H1 (cell line): ENCODE results near the gene CCDC71. TPM values are rescaled to one million over a fixed set of nuclear protein-coding genes. Genes with fewer than 3 reads are reported as not detected.

Experiments
- CTCF ChIA-PET: fragments of 300-600 bp; sonication (Branson Sonifier 250); formaldehyde crosslinking; loops from one replicate; lab custom pipeline; 2021; ENCODE audit not compliant: partially characterized antibody; lab: Charles Lee
- POLR2A ChIA-PET: fragments of 300-600 bp; sonication (Branson Sonifier 250); formaldehyde crosslinking; loops from one replicate; lab custom pipeline; 2021; ENCODE audit warnings: inconsistent platforms; ENCODE audit not compliant: partially characterized antibody; lab: Charles Lee
- DNase-seq, 2 experiments: peaks; one replicate each; pipeline versions ENCODE4 v3.0.0 to v3.0.0-alpha.2; 2010 to 2022; ENCODE audit warnings: low spot score in 2 of 2, low read depth in 1 of 2, mixed read lengths in 1 of 2
- FAIRE-seq: peaks from 2 replicates; lab custom pipeline; 2011; peaks lifted over from hg19 to GRCh38; lab: Jason Lieb, UNC
- H2AFZ ChIP-seq: 2 replicates; pipeline ENCODE4 v1.8.1; 2012; ENCODE audit warnings: low read length, inconsistent platforms
- H2AK5ac ChIP-seq: 2 replicates; pipeline ENCODE4 v1.6.1; 2013; ENCODE audit warnings: low read depth, low read length
- H2BK120ac ChIP-seq: replicated peaks from 2 replicates; pipeline ENCODE3; 2013; ENCODE audit warnings: low read depth, low read length, inconsistent platforms
- H2BK12ac ChIP-seq: 2 replicates; pipeline ENCODE4 v1.6.1; 2013; ENCODE audit warnings: low read depth, low read length
- H2BK15ac ChIP-seq: 2 replicates; pipeline ENCODE4 v1.6.1; 2013; ENCODE audit warnings: low read length
- H2BK20ac ChIP-seq: 2 replicates; pipeline ENCODE4 v1.6.1; 2013; ENCODE audit warnings: low read length
- H2BK5ac ChIP-seq: 2 replicates; pipeline ENCODE4 v1.6.1; 2013; ENCODE audit warnings: low read depth, low read length
- H3K14ac ChIP-seq: 2 replicates; pipeline ENCODE4 v1.6.1; 2013; ENCODE audit warnings: inconsistent platforms; ENCODE audit not compliant: insufficient read length
- H3K18ac ChIP-seq: 2 replicates; pipeline ENCODE4 v1.6.1; 2013; ENCODE audit warnings: low read length; ENCODE audit errors: extremely low read depth
- H3K23ac ChIP-seq: 2 replicates; pipeline ENCODE4 v1.6.1; 2013; ENCODE audit warnings: inconsistent platforms; ENCODE audit not compliant: insufficient read length
- H3K23me2 ChIP-seq: 2 replicates; pipeline ENCODE4 v1.6.1; 2013; ENCODE audit warnings: low read depth, low read length
- H3K27ac ChIP-seq: 2 replicates; pipeline ENCODE4 v1.6.1; 2011; ENCODE audit warnings: low read depth, low read length, inconsistent platforms
- H3K27me3 ChIP-seq, 4 experiments: replicated peaks in 1 of 4; 1 replicate in 1 of 4; 2 replicates in 3 of 4; pipeline versions ENCODE4 v1.6.1 to v1.8.1; 2011 to 2013; ENCODE audit warnings: low read length in 3 of 4, mild to moderate bottlenecking in 3 of 4, inconsistent platforms in 2 of 4, mixed read lengths in 2 of 4, moderate library complexity in 1 of 4; ENCODE audit not compliant: control insufficient read depth in 3 of 4, insufficient read depth in 3 of 4; ENCODE audit errors: extremely low read depth in 1 of 4
- H3K36me3 ChIP-seq, 4 experiments: 2 replicates each; pipeline versions ENCODE4 v1.6.1 to v1.8.1; 2011 to 2013; ENCODE audit warnings: mild to moderate bottlenecking in 4 of 4, low read length in 3 of 4, moderate library complexity in 2 of 4, control low read depth in 1 of 4, inconsistent platforms in 1 of 4; ENCODE audit not compliant: insufficient read depth in 4 of 4, control insufficient read depth in 2 of 4
- H3K4ac ChIP-seq: replicated peaks from 2 replicates; pipeline ENCODE3; 2013; ENCODE audit warnings: low read length, low read depth, mixed read lengths, inconsistent platforms; ENCODE audit not compliant: insufficient read length
- H3K4me1 ChIP-seq, 4 experiments: replicated peaks in 1 of 4; 1 replicate in 1 of 4; 2 replicates in 3 of 4; pipeline versions ENCODE4 v1.6.1 to v1.8.1; 2011 to 2013; ENCODE audit warnings: low read length in 3 of 4, inconsistent platforms in 2 of 4, mixed read lengths in 1 of 4; ENCODE audit not compliant: insufficient read depth in 4 of 4, control insufficient read depth in 3 of 4
- H3K4me2 ChIP-seq, 2 experiments: 2 replicates each; pipeline versions ENCODE4 v1.6.1 to v1.8.1; 2011 to 2013; ENCODE audit warnings: low read depth in 2 of 2, low read length in 2 of 2, control low read depth in 1 of 2, inconsistent platforms in 1 of 2, mild to moderate bottlenecking in 1 of 2; ENCODE audit not compliant: insufficient read depth in 1 of 2
- H3K4me3 ChIP-seq, 4 experiments: fragments of 200-600, 300-600 bp in 1 of 4; sonication (generic), shearing (Covaris generic), sonication (Bioruptor Twin) in 1 of 4; 2 replicates each; pipeline versions ENCODE4 v1.5.1 to v1.8.1; 2011 to 2016; ENCODE audit warnings: low read length in 4 of 4, low read depth in 3 of 4, control low read depth in 2 of 4, inconsistent platforms in 2 of 4, mild to moderate bottlenecking in 2 of 4, mixed read lengths in 1 of 4, moderate library complexity in 1 of 4; ENCODE audit not compliant: insufficient read depth in 2 of 4; ENCODE audit errors: extremely low read depth in 1 of 4
- H3K56ac ChIP-seq: replicated peaks from 2 replicates; pipeline ENCODE3; 2013; ENCODE audit warnings: low read depth, mild to moderate bottlenecking, mixed read lengths, low read length, inconsistent platforms; ENCODE audit not compliant: insufficient read length
- H3K79me1 ChIP-seq: 2 replicates; pipeline ENCODE4 v1.6.1; 2013; ENCODE audit warnings: low read depth, low read length, control low read depth
- H3K79me2 ChIP-seq, 2 experiments: 2 replicates each; pipeline versions ENCODE4 v1.6.1 to v1.8.1; 2012 to 2013; ENCODE audit warnings: low read length in 2 of 2, mild to moderate bottlenecking in 2 of 2, inconsistent platforms in 1 of 2; ENCODE audit not compliant: insufficient read depth in 2 of 2, control insufficient read depth in 1 of 2
- H3K9ac ChIP-seq, 4 experiments: replicated peaks in 1 of 4; 1 replicate in 1 of 4; 2 replicates in 3 of 4; pipeline versions ENCODE4 v1.6.1 to v1.8.1; 2011 to 2013; ENCODE audit warnings: low read depth in 3 of 4, low read length in 3 of 4, control low read depth in 2 of 4, mild to moderate bottlenecking in 2 of 4, moderate library complexity in 2 of 4, inconsistent platforms in 1 of 4; ENCODE audit errors: extremely low read depth in 1 of 4
- H3K9me3 ChIP-seq, 2 experiments: 2 replicates each; pipeline versions ENCODE4 v1.6.1 to v1.8.1; 2012 to 2013; ENCODE audit warnings: mild to moderate bottlenecking in 2 of 2, moderate library complexity in 2 of 2, control low read depth in 1 of 2, inconsistent platforms in 1 of 2, low read depth in 1 of 2, low read length in 1 of 2, mixed read lengths in 1 of 2; ENCODE audit not compliant: insufficient read depth in 2 of 2
- H4K20me1 ChIP-seq, 2 experiments: replicated peaks in 1 of 2; 2 replicates each; pipeline versions ENCODE3 to v1.8.1; 2011 to 2013; ENCODE audit warnings: inconsistent platforms in 2 of 2, low read length in 2 of 2, mild to moderate bottlenecking in 1 of 2; ENCODE audit not compliant: insufficient read depth in 2 of 2, control insufficient read depth in 1 of 2
- H4K5ac ChIP-seq: 2 replicates; pipeline ENCODE4 v1.6.1; 2013; ENCODE audit warnings: low read length, low read depth, mixed read lengths, inconsistent platforms; ENCODE audit not compliant: insufficient read length
- H4K8ac ChIP-seq: 2 replicates; pipeline ENCODE4 v1.8.0; 2013; ENCODE audit warnings: mild to moderate bottlenecking, moderate library complexity, low read length, inconsistent platforms; ENCODE audit not compliant: insufficient read depth; ENCODE audit errors: extremely low read depth
- H4K91ac ChIP-seq: replicated peaks from 2 replicates; pipeline ENCODE3; 2013; ENCODE audit warnings: low read length, mixed read lengths, inconsistent platforms; ENCODE audit not compliant: insufficient read length
- BACH1 ChIP-seq: IDR thresholded peaks from 2 replicates; pipeline ENCODE4 v1.6.1; 2012; ENCODE audit warnings: low read length, improper control_type of control experiment
- CBX8 ChIP-seq: fragments of 300-800, 300-1000 bp; sonication (generic); IDR thresholded peaks from 2 replicates; pipeline ENCODE4 v1.7.1; 2016; ENCODE audit warnings: low read depth, low read length, borderline replicate concordance
- CEBPB ChIP-seq: IDR thresholded peaks from 2 replicates; pipeline ENCODE4 v1.6.1; 2012; ENCODE audit warnings: low read depth, low read length
- CHD1 ChIP-seq: IDR thresholded peaks from 2 replicates; pipeline ENCODE4 v1.6.1; 2012; ENCODE audit warnings: low read depth, low read length, improper control_type of control experiment
- GTF2F1 ChIP-seq: IDR thresholded peaks from 2 replicates; pipeline ENCODE4 v1.6.1; 2012; ENCODE audit warnings: low read depth, low read length, improper control_type of control experiment, borderline replicate concordance
- HDAC2 ChIP-seq, 2 experiments: fragments of 300-600 bp in 1 of 2; sonication (generic) in 1 of 2; IDR thresholded peaks; 2 replicates each; pipeline ENCODE4 v1.6.1; 2011 to 2012; ENCODE audit warnings: low read depth in 2 of 2, low read length in 2 of 2, mild to moderate bottlenecking in 2 of 2, moderate library complexity in 2 of 2, borderline replicate concordance in 1 of 2, inconsistent platforms in 1 of 2
- MAX ChIP-seq: IDR thresholded peaks from 2 replicates; pipeline ENCODE4 v1.6.1; 2012; ENCODE audit warnings: inconsistent platforms
- RAD21 ChIP-seq, 2 experiments: IDR thresholded peaks in 1 of 2; conservative IDR thresholded peaks in 1 of 2; 2 replicates each; pipeline ENCODE4 v1.6.1; 2011; ENCODE audit warnings: low read depth in 2 of 2, low read length in 2 of 2, improper control_type of control experiment in 1 of 2, inconsistent platforms in 1 of 2, mild to moderate bottlenecking in 1 of 2, moderate library complexity in 1 of 2
- SIRT6 ChIP-seq: IDR thresholded peaks from one replicate; pipeline ENCODE4 v1.7.1; 2012; ENCODE audit warnings: low read length, inconsistent platforms
- TAF7 ChIP-seq: optimal IDR thresholded peaks from 2 replicates; pipeline ENCODE3; 2011; ENCODE audit warnings: low read depth, mild to moderate bottlenecking, inconsistent platforms, low read length, moderate library complexity, borderline replicate concordance
- TEAD4 ChIP-seq: IDR thresholded peaks from 2 replicates; pipeline ENCODE4 v1.6.1; 2012; ENCODE audit warnings: low read depth, low read length, inconsistent platforms, mixed read lengths
- WGBS, 2 experiments: shearing (Covaris generic) in 1 of 2; methylation state at CpG; one replicate each; pipeline versions ENCODE4 v1.1.6 to v1.1.7; 2013 to 2015; ENCODE audit warnings: low lambda C conversion rate in 2 of 2, mixed read lengths in 2 of 2, inconsistent platforms in 1 of 2, low coverage in 1 of 2, missing lambda C conversion rate in 1 of 2; ENCODE audit not compliant: insufficient replicate concordance in 2 of 2, insufficient coverage in 1 of 2, insufficient read length in 1 of 2; ENCODE audit errors: extremely low coverage in 1 of 2, missing lambda C conversion rate in 1 of 2; 5-methylcytosine and 5-hydroxymethylcytosine counted together
- polyA plus RNA-seq, 7 experiments: library from polyadenylated mRNA; depleted of rRNA in 3 of 7; stranded (reverse) in 5 of 7; unstranded in 2 of 7; fragments of >200 nt in 5 of 7; fragments of 200-250 nt in 2 of 7; gene quantifications; 1 replicate in 5 of 7; 2 replicates in 1 of 7; 4 replicates in 1 of 7; pipeline versions ENCODE4 v1.2.1 to v1.2.3, GENCODE V29; 2011 to 2013; ENCODE audit warnings: missing spikeins in 2 of 7, mixed read lengths in 2 of 7
- total RNA-seq: library from RNA; stranded (reverse); fragmentation: NEBNext Ultra II Directional; extraction: Animal tissue kit (Norgen Biotek cat#: 25700); gene quantifications from 2 replicates; pipeline ENCODE4 v1.2.1, GENCODE V29; 2021

The CCDC71 gene
- total and polyA plus RNA-seq, 2 of the 8 experiments (the other 6 are each of a cell fraction or from before 2014, with no cell fraction given) = 26.7 to 57.4 TPM

GRCh38 chr3:49120438-49121131 lies 45.5 kb downstream of the CCDC71 start, which contains the start of gene USP19:
TSS of gene USP19 (minus strand) at chr3:49120823. CDS start at chr3:49119145, 1,678 bp downstream.
- Histone ChIP-seq H3K9ac (peak within 1 kb of the TSS; percentile 78 to 94 (median 89)), H2BK120ac (no peak within 1 kb of the TSS), H2BK15ac (peak within 1 kb of the TSS; percentile 81), H3K36me3 (peaks cover 15 to 51% (median 38%) of the 10 kb centered on the region in 4 experiments), H3K14ac (no peak within 1 kb of the TSS), H2BK20ac (no peak within 1 kb of the TSS), H3K4me2 (peak within 1 kb of the TSS; percentile 92 to 99), H3K79me2 (peaks cover 0 to 10% of the 10 kb centered on the region in 2 experiments; a peak in 2 of 4 replicates), H3K27me3 (no peaks in the 10 kb centered on the region), H2AK5ac (0 out of 2 replicates have a peak within 1 kb of the TSS, but pooled peaks have one; percentile 17), H3K27ac (peak within 1 kb of the TSS; percentile 78), H3K4ac (peak within 1 kb of the TSS; percentile 87), H3K79me1 (peaks cover 9% of the 10 kb centered on the region), H2AFZ (no peak within 1 kb of the TSS), H2BK5ac (peak within 1 kb of the TSS; percentile 87), H3K18ac (peak within 1 kb of the TSS; percentile 91), H3K4me3 (peak within 1 kb of the TSS; percentile 83 to 92 (median 86)), H4K20me1 (peaks cover 0 to 9% of the 10 kb centered on the region in 2 experiments), H3K23ac (no peak within 1 kb of the TSS), H3K4me1 (peaks cover 0 to 11% (median 6%) of the 10 kb centered on the region in 4 experiments; a peak in 5 of 7 replicates), H3K9me3 (no peaks in the 10 kb centered on the region), H2BK12ac (peak within 1 kb of the TSS; percentile 19; the same call in 1 of the 2 replicates), H4K91ac (peak within 1 kb of the TSS; percentile 95), H4K5ac (peak within 1 kb of the TSS; percentile 78), H3K56ac (peak within 1 kb of the TSS; percentile 85), H3K23me2 (peaks cover 5% of the 10 kb centered on the region), H4K8ac (peak within 1 kb of the TSS; percentile 97)
- ChIA-PET POLR2A (interaction anchor here (0.6 to 25.5 kb wide), 18 partner anchors 8 to 219 kb away, joined by 3 to 508 read pairs (median 5); partner anchors contain the start of genes IMPDH2, LAMB2, NDUFAF3 and P4HTM), CTCF (interaction anchor here (0.6 to 4.4 kb wide), 15 partner anchors 10 to 411 kb away, joined by 3 to 20 read pairs (median 4); partner anchors contain the start of genes KLHDC8B, LAMB2, NDUFAF3 and QARS1)
- 3% methylated on average over 55 of the region's 70 CpGs; no CpG with 5 or more reads in 1 of the 2 experiments for WGBS, 2 experiments
- DNase-seq (peak; percentile 84 to 96), FAIRE-seq (no peak)
- 0 out of 4 replicates have a peak, but pooled peaks of 1 of the 2 experiments have one; percentile 2 for TF ChIP-seq RAD21 (IDR thresholded peaks at IDR 0.05 in 1 of 2, conservative IDR thresholded peaks at IDR 0.05 in 1 of 2; ENCODE audit: low read depth in 2 of 2, low read length in 2 of 2)
- TF ChIP-seq BACH1 = no peak
- no peak for TF ChIP-seq GTF2F1
- TF ChIP-seq MAX = no peak; the same call in 1 of the 2 replicates
- no peak for TF ChIP-seq CHD1
- peak; percentile 19 for TF ChIP-seq TAF7
- no peak for TF ChIP-seq SIRT6
- no peak for TF ChIP-seq TEAD4
- TF ChIP-seq HDAC2 (IDR thresholded peaks at IDR 0.05; ENCODE audit: borderline replicate concordance in 1 of 2, low read depth in 2 of 2, low read length in 2 of 2) = no peak; a peak in 1 of 4 replicates
- no peak for TF ChIP-seq CEBPB
- no peak for TF ChIP-seq CBX8
